ENCODE measurements around the gene UBR1.

UBR1 gene

GRCh38 chr15:43118286-43118685, 12.4 kb upstream of the UBR1 start:
- H3K27me3 ChIP-seq = peaks cover 12% of the 10 kb centered on the region; the same call in 1 of the 2 replicates
- H3K27ac ChIP-seq = 0 out of 2 replicates have a peak overlapping the region, but pooled peaks have one; percentile 7
- no peak overlapping the region for H3K9ac ChIP-seq
- peaks cover 32% of the 10 kb centered on the region for H3K4me1 ChIP-seq
- H3K9me3 ChIP-seq = no peaks in the 10 kb centered on the region
- H3K4me3 ChIP-seq = no peak overlapping the region
- H3K4me2 ChIP-seq = peak overlapping the region; percentile 44
- TF ChIP-seq Cebpa-rat (IDR thresholded peaks at IDR 0.05) = no peak
- H4K20me1 ChIP-seq = no peaks in the 10 kb centered on the region
- H3K36me3 ChIP-seq = no peaks in the 10 kb centered on the region

DNA sequence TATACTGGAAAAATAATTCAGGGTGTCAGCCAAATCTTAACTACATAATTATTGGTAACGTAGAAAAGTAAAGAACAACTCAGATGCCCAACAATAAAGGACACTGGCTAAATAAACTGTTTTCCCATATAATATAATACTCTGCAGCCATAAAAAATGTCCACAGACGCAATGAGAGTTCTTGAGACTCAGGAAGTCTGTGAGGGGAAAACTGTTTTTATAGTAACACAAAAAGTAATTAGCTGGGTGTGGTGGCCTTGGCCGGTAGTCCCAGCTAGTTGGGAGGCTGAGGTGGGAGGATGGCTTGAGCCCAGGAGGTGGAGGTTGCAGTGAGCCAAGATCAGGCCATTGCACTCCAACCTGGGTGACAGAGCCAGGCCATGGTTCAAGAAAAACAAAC, 5.5 kb upstream of the UBR1 start:
- Histone ChIP-seq H3K4me1 (peaks cover 6% of the 10 kb centered on the region; the same call in 1 of the 2 replicates), H3K36me3 (no peaks in the 10 kb centered on the region), H3K9ac (no peak overlapping the region), H3K27me3 (no peaks in the 10 kb centered on the region), H3K4me3 (no peak overlapping the region), H4K20me1 (no peaks in the 10 kb centered on the region), H3K27ac (no peak overlapping the region), H3K4me2 (no peak overlapping the region), H3K9me3 (no peaks in the 10 kb centered on the region)
- no peak for TF ChIP-seq Cebpa-rat (IDR thresholded peaks at IDR 0.05)

DNA sequence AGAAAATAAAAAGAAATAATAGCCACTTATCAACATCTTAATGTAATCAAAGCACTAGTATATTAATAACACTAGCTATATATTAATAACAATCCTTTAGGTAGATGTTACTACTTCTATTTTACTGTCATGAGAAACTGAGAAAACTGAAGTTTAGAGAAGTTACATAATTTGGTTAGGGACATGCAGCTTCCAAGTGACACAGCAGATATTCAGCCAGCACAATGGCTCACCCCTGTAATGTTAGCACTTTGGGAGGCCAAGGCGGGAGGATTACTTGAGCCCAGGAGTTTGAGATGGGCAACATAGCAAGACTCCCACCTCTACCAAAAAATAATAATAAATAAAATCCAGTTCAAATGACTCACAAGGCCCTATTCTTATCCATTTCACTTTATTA, 1.9 kb upstream of the UBR1 start:
- H3K9me3 ChIP-seq = no peaks in the 10 kb centered on the region
- no peak overlapping the region for H3K27ac ChIP-seq
- H3K4me1 ChIP-seq = peaks cover 25% of the 10 kb centered on the region
- H3K36me3 ChIP-seq = peaks cover 9% of the 10 kb centered on the region
- H3K4me2 ChIP-seq = no peak overlapping the region
- H3K27me3 ChIP-seq = no peaks in the 10 kb centered on the region
- no peak overlapping the region for H3K4me3 ChIP-seq
- TF ChIP-seq Cebpa-rat (IDR thresholded peaks at IDR 0.05) = no peak
- H4K20me1 ChIP-seq = no peaks in the 10 kb centered on the region; the same call in 1 of the 2 replicates
- no peak overlapping the region for H3K9ac ChIP-seq

DNA sequence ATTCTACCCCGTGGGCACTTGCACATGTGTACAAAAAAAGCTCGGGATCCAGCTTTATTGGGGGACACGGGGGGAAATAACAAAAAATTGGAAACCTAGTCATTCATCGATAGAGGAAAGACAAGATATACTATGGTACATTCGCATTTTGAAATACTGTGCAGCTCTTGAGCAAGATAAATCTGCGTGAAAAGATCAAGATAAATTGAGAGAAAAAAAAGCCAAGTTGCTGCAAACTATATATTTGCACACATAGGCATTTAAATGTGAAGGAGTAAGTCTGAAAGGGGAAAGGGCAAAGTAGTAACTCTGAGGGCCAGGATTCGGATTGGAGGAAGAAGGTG, 620 bp upstream of the UBR1 start:
- peaks cover 5% of the 10 kb centered on the region; the same call in 1 of the 2 replicates for H4K20me1 ChIP-seq
- H3K4me1 ChIP-seq = peaks cover 25% of the 10 kb centered on the region
- no peaks in the 10 kb centered on the region for H3K9me3 ChIP-seq
- no peak for TF ChIP-seq Cebpa-rat (IDR thresholded peaks at IDR 0.05)
- peak overlapping the region; percentile 81 for H3K27ac ChIP-seq
- H3K27me3 ChIP-seq = no peaks in the 10 kb centered on the region
- peaks cover 22% of the 10 kb centered on the region for H3K36me3 ChIP-seq
- peak overlapping the region; percentile 82 for H3K4me3 ChIP-seq
- peak overlapping the region; percentile 82 for H3K9ac ChIP-seq
- peak overlapping the region; percentile 87 for H3K4me2 ChIP-seq

GRCh38 chr15:43105077-43105736, 631 bp downstream of the UBR1 start:
- H3K4me3 ChIP-seq = peak overlapping the region; percentile 82
- H3K4me2 ChIP-seq = peak overlapping the region; percentile 87
- H4K20me1 ChIP-seq = peaks cover 16% of the 10 kb centered on the region; the same call in 1 of the 2 replicates
- peak overlapping the region; percentile 82 for H3K9ac ChIP-seq
- TF ChIP-seq Cebpa-rat (IDR thresholded peaks at IDR 0.05) = no peak
- peak overlapping the region; percentile 81 for H3K27ac ChIP-seq
- peaks cover 25% of the 10 kb centered on the region for H3K4me1 ChIP-seq
- H3K27me3 ChIP-seq = no peaks in the 10 kb centered on the region
- peaks cover 35% of the 10 kb centered on the region for H3K36me3 ChIP-seq
- H3K9me3 ChIP-seq = no peaks in the 10 kb centered on the region

- Histone ChIP-seq H3K36me3 (peaks cover 42% of the 10 kb centered on the region), H3K4me3 (peak overlapping the region; percentile 82)
Measured at GRCh38 chr15:43104426-43104825, 1.4 kb downstream of the UBR1 start.

DNA sequence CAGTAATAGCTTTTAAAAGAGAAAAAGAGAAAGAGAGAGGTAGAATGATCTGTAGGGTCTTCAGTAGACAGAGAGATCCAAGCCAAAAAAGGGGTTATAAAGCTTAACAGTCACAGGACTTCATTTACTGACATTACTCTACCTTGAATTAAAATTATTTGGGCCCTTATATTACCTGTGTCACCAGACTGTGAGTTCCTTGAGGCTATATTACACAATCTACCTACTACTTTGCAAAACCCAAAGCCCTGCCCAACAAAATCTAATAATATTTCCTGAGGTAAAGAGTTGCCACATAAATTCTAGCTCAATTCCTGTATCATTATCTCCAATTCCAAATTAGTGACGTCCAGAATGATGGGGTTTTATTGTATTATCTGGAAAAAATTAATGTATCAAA, 1.9 kb downstream of the UBR1 start:
- Histone ChIP-seq H3K27me3 (no peaks in the 10 kb centered on the region), H3K27ac (no peak overlapping the region), H3K36me3 (peaks cover 43% of the 10 kb centered on the region), H3K4me2 (peak overlapping the region; percentile 87), H3K4me3 (no peak overlapping the region), H4K20me1 (peaks cover 29% of the 10 kb centered on the region; the same call in 1 of the 2 replicates), H3K9me3 (no peaks in the 10 kb centered on the region), H3K4me1 (peaks cover 25% of the 10 kb centered on the region), H3K9ac (no peak overlapping the region)
- TF ChIP-seq Cebpa-rat (IDR thresholded peaks at IDR 0.05) = no peak

More at GRCh38 chr15:43104426-43104825, 1.4 kb downstream of the UBR1 start:
- H3K9ac ChIP-seq = no peak overlapping the region
- no peak for TF ChIP-seq Cebpa-rat (IDR thresholded peaks at IDR 0.05)
- H3K4me1 ChIP-seq = peaks cover 25% of the 10 kb centered on the region
- H3K9me3 ChIP-seq = no peaks in the 10 kb centered on the region
- H3K27me3 ChIP-seq = no peaks in the 10 kb centered on the region
- H4K20me1 ChIP-seq = peaks cover 24% of the 10 kb centered on the region; the same call in 1 of the 2 replicates
- peak overlapping the region; percentile 87 for H3K4me2 ChIP-seq
- H3K27ac ChIP-seq = no peak overlapping the region

GRCh38 chr15:43102187-43102586, 3.7 kb downstream of the UBR1 start:
- Histone ChIP-seq H4K20me1 (peaks cover 45% of the 10 kb centered on the region; the same call in 1 of the 2 replicates), H3K27me3 (no peaks in the 10 kb centered on the region), H3K36me3 (peaks cover 58% of the 10 kb centered on the region), H3K27ac (no peak overlapping the region), H3K4me1 (peaks cover 25% of the 10 kb centered on the region), H3K4me3 (no peak overlapping the region), H3K9me3 (no peaks in the 10 kb centered on the region), H3K9ac (no peak overlapping the region), H3K4me2 (no peak overlapping the region)
- TF ChIP-seq Cebpa-rat (IDR thresholded peaks at IDR 0.05) = no peak

- no peak for TF ChIP-seq Cebpa-rat (IDR thresholded peaks at IDR 0.05)
- no peak overlapping the region for H3K4me2 ChIP-seq
- H3K27me3 ChIP-seq = no peaks in the 10 kb centered on the region
- H3K36me3 ChIP-seq = peaks cover 63% of the 10 kb centered on the region
- H3K4me3 ChIP-seq = no peak overlapping the region
- no peak overlapping the region for H3K27ac ChIP-seq
- H3K9me3 ChIP-seq = no peaks in the 10 kb centered on the region
- H3K9ac ChIP-seq = no peak overlapping the region
- peaks cover 17% of the 10 kb centered on the region for H3K4me1 ChIP-seq
- peaks cover 51% of the 10 kb centered on the region; the same call in 1 of the 2 replicates for H4K20me1 ChIP-seq
Measured at GRCh38 chr15:43100971-43101370, 4.9 kb downstream of the UBR1 start.

DNA sequence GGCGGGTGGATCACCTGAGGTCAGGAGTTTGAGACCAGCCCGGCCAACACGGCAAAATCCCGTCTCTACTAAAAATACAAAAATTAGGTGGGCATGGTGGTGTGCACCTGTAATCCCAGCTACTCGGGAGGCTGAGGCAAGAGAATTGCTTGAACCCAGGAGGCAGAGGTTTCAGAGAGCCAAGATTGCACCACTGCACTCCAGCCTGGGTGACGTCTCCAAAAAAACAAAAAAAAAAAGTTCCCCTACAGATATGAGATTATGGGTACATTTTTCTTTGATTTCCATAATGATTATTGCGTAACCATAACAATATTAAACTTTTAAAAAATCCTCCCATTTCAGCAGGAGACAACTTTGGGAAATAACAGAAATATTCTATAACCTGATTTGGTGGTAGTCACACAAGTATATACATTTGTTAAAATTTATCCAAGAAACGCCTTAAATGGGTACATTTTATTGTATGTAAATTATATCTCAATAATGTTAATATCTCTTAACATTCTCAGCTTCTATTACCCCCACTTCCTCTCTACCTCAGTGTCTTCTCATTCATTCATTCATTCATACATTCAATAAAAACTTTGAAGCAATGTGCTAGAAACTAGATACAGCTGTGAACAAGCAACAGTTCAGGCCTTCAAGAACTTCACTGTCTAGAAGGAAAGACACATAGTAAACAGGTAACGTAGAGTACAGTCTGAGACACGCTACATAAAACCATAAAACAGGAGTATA, 6.6 kb downstream of the UBR1 start:
- H3K27me3 ChIP-seq = no peaks in the 10 kb centered on the region
- no peak overlapping the region for H3K27ac ChIP-seq
- peaks cover 68% of the 10 kb centered on the region for H4K20me1 ChIP-seq
- H3K36me3 ChIP-seq = peaks cover 63% of the 10 kb centered on the region
- no peak overlapping the region for H3K9ac ChIP-seq
- H3K4me3 ChIP-seq = no peak overlapping the region
- peak; percentile 85 for TF ChIP-seq Cebpa-rat (IDR thresholded peaks at IDR 0.05)
- H3K9me3 ChIP-seq = no peaks in the 10 kb centered on the region
- peaks cover 7% of the 10 kb centered on the region for H3K4me1 ChIP-seq
- no peak overlapping the region for H3K4me2 ChIP-seq
